Adipose tissue (tissue), 3 donors: ENCODE results near the gene RPL39L. TPM values are rescaled to one million over a fixed set of nuclear protein-coding genes. Genes with fewer than 3 reads are reported as not detected.

Experiments
- H3K27ac ChIP-seq: one replicate; pipeline ENCODE4 v1.5.1; 2013; ENCODE audit warnings: low read depth, low read length
- WGBS, 3 donors: extraction: QIAGEN DNeasy Blood & Tissue Kit; methylation state at CpG; one replicate each; pipeline ENCODE4 v1.1.7; 2013; 5-methylcytosine and 5-hydroxymethylcytosine counted together
- polyA plus RNA-seq, 3 donors: library from polyadenylated mRNA; stranded (reverse); fragments of 200-250 nt; gene quantifications; one replicate each; pipeline ENCODE4 v1.2.3, GENCODE V29; 2013
- donor health status: healthy with polysubstance abuse.
- donor health status: Bipolar disorder and iron deficiency.
- donor health status: healthy.

RPL39L gene
- polyA plus RNA-seq, 3 donors, result 3.8 to 14.3 (median 9.2) TPM

GRCh38 chr3:187077085-187077484 is 62.2 kb downstream of the RPL39L start:
- H3K27ac ChIP-seq, result no peak overlapping the region
- 72 to 96% (median 96%) methylated on average over 3 of the region's 3 CpGs for WGBS, 3 donors

DNA sequence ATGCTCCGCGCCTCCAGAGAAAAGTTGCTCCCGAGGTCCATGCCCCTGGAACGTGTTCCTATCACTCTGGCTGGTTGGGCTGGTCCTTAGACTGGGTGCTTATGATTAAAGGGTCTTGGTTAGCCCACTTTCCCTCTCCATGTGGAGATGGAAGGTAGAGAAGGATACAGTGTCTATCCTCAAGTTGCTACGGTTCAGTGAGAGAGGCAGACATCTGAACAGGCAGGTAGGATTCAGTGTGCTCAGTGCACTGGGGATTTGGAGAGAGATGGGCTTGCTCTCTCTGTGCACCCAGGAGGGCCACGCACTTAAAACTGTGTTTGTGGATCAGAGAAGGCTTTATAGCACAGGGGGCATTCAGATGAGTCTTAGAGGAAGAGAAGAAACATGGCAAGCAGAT is 63.0 kb downstream of the RPL39L start:
- H3K27ac ChIP-seq, result no peak overlapping the region
- WGBS, 3 donors, result 81 to 98% (median 94%) methylated on average over 6 of the region's 6 CpGs

DNA sequence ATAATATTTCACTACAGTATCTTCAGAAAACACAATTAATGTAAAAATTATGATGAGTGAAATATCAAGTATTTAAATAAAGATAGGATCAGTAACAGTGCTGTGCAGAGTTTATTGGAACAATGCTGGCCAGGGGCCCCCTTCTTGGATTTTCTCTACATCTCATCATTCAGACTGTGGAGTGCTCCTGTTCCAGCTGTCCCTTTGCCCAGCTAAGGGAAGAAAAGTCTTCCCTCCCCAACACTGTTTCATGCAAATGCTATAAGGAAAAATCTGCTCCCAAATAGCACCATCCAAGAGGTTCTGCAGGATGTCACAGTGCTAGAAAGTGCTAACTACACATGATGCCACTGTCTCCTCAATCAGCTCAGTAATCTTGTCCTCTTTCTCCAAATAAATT is 64.5 kb downstream of the RPL39L start:
- H3K27ac ChIP-seq, result no peak overlapping the region

DNA sequence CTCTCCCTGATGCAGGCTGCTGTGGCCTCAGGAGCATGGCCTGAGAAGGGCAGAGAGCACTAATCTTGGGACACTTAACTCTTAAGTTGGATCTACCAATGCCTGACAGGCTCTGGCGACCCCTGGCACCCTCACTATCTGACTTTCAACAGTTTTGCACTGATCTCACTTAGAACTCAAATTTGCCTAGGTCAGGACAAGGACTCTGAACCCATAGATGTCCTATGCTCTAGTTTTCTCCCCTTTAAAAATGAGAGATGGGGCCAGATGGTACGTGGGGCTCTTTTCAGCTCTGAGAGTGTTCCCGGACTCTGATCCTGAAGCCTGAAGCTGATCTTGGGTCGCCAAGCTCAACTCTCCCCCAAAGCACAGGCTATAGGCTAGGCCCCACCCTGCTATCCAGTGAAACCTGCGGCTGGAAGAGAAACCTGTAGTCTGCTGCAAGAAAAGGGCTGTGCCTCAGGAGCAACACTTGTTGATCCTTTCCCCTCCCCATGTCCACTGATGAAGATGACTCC is 65.7 kb downstream of the RPL39L start:
- no peak overlapping the region for H3K27ac ChIP-seq
- 85 to 96% (median 92%) methylated on average over 5 of the region's 5 CpGs for whole genome bisulfite sequencing, 3 donors

DNA sequence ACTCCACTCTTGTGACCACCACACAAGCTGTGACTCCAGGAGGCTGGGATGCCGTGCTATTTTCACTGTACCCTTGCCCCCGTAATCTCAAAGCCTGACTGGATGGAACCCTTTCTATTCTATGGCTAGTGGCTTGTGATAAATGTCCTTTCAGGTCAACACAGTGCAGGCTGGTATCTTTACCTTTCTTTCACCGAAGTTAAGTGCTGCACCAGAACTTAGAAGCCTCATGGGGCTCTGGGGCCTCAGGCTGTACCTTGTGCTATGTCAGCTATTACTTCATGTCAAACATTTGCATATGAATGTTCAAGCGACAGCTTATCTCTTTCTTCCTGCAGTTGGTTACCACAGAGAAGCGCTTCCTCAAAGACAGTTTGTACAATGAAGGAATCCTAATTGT is 66.8 kb downstream of the RPL39L start:
- WGBS, 3 donors, result 69 to 80% (median 76%) methylated on average over 5 of the region's 5 CpGs
- H3K27ac ChIP-seq, result no peak overlapping the region

DNA sequence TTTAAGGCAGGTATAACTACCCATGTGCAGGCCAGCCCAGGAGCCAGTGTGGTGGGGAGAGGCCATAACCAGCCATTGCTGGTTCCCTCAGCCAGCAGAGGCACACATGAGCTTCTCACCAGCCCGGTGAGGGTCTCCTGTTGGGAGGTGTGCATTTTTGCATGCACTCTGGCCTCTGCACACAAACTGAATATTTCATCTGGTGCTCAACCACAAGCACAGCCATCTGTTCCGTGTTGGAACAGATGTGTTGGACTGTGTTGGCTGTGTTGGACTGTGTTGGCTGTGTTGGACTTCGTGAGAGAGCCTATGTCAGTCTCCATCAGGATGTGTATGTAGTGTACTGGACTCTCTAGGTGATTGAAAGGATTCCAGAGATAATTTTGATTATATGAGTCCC is 67.2 kb downstream of the RPL39L start:
- no peak overlapping the region for H3K27ac ChIP-seq
- 64 to 75% (median 72%) methylated on average over 3 of the region's 3 CpGs for WGBS, 3 donors

Other genes with a start within 250 kb of the RPL39L start
- gene ST6GAL1, start 209.0 kb downstream of the RPL39L start, polyA plus RNA-seq, result 10 to 100 TPM in 2 of 3 donors, 1 to 10 TPM in 1; 6.0 to 15.2 (median 10.8) TPM
- not detected for gene RTP1, start 58.0 kb upstream of the RPL39L start, polyA plus RNA-seq
- 1 to 10 TPM in 2 of 3 donors, under 1 TPM in 1; 0.24 to 2.2 (median 1.9) TPM for gene MASP1, start 152.2 kb upstream of the RPL39L start, polyA plus RNA-seq
- gene RTP4, start 228.9 kb upstream of the RPL39L start, polyA plus RNA-seq, result 1 to 10 TPM; 1.1 to 4.9 (median 1.6) TPM